ENCODE data around the gene P2RX2.

- TF ChIP-seq POLR2AphosphoS5 (IDR thresholded peaks at IDR 0.05; ENCODE audit: borderline replicate concordance, low read depth, low read length) = no peak
- TF ChIP-seq EZH2 (IDR thresholded peaks at IDR 0.05) = no peak
These were observed 45.5 kb upstream of the P2RX2 start for GRCh38 chr12:132572801-132573760.

All from SK-N-MC (cell line).